ENCODE measurements around the gene CLASRP. TPM values are rescaled to one million over a fixed set of nuclear protein-coding genes. Genes with fewer than 3 reads are reported as not detected.

CLASRP gene
- total RNA-seq, 1 donor from 2014 or later: 81.5 TPM

- peaks cover 5% of the 10 kb centered on the region for H3K4me1 Mint-ChIP-seq (ENCODE audit: unreplicated experiment)
- peaks cover 30% of the 10 kb centered on the region for H3K36me3 Mint-ChIP-seq (ENCODE audit: unreplicated experiment)
- H3K27me3 Mint-ChIP-seq (ENCODE audit: unreplicated experiment): no peaks in the 10 kb centered on the region
- H3K27ac Mint-ChIP-seq (ENCODE audit: unreplicated experiment): no peak overlapping the region
- DNase-seq (ENCODE audit: extremely low spot score, unreplicated experiment): no peak
- H3K4me3 Mint-ChIP-seq (ENCODE audit: unreplicated experiment): no peak overlapping the region
- TF ChIP-seq, protein P1, sequence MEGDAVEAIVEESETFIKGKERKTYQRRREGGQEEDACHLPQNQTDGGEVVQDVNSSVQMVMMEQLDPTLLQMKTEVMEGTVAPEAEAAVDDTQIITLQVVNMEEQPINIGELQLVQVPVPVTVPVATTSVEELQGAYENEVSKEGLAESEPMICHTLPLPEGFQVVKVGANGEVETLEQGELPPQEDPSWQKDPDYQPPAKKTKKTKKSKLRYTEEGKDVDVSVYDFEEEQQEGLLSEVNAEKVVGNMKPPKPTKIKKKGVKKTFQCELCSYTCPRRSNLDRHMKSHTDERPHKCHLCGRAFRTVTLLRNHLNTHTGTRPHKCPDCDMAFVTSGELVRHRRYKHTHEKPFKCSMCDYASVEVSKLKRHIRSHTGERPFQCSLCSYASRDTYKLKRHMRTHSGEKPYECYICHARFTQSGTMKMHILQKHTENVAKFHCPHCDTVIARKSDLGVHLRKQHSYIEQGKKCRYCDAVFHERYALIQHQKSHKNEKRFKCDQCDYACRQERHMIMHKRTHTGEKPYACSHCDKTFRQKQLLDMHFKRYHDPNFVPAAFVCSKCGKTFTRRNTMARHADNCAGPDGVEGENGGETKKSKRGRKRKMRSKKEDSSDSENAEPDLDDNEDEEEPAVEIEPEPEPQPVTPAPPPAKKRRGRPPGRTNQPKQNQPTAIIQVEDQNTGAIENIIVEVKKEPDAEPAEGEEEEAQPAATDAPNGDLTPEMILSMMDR (IDR thresholded peaks at IDR 0.05): no peak
- H3K9me3 Mint-ChIP-seq (ENCODE audit: unreplicated experiment): no peaks in the 10 kb centered on the region
These were observed 7.5 kb downstream of the CLASRP start for GRCh38 chr19:45046355-45046754.

DNA sequence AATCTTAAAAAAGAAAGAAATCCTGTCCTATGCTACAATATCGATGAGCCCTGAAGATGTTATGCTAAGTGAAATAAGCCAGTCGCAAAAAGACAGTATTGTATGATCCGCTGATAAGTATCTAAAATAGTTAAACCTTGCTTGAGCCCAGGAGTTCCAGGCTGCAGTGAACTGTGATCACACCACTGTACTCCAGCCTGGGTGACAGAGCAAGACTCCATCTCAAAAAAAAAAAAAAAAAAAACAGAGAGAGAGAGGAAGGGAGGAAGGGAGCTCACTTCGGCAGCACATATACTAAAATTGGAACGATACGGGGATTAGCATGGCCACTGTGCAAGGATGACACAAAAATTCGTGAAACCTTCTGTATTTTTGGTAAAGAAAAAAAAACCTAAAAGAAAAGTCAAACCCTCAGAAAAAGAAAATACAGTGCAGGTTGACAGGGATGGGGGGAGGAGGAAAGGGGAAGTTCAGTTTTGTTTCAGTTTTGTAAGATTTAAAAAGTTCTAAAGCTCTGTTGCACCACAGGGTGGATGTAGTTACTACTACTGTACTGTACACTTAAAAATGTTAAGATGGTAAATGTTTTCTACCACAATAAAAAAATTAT lies 8.4 kb downstream of the CLASRP start:
- TF ChIP-seq, protein P1 (IDR thresholded peaks at IDR 0.05): no peak
- H3K4me1 Mint-ChIP-seq (ENCODE audit: unreplicated experiment): peaks cover 4% of the 10 kb centered on the region
- no peaks in the 10 kb centered on the region for H3K27me3 Mint-ChIP-seq (ENCODE audit: unreplicated experiment)
- H3K27ac Mint-ChIP-seq (ENCODE audit: unreplicated experiment): no peak overlapping the region
- H3K9me3 Mint-ChIP-seq (ENCODE audit: unreplicated experiment): no peaks in the 10 kb centered on the region
- peaks cover 26% of the 10 kb centered on the region for H3K36me3 Mint-ChIP-seq (ENCODE audit: unreplicated experiment)
- H3K4me3 Mint-ChIP-seq (ENCODE audit: unreplicated experiment): no peak overlapping the region
- DNase-seq (ENCODE audit: extremely low spot score, unreplicated experiment): no peak

DNA sequence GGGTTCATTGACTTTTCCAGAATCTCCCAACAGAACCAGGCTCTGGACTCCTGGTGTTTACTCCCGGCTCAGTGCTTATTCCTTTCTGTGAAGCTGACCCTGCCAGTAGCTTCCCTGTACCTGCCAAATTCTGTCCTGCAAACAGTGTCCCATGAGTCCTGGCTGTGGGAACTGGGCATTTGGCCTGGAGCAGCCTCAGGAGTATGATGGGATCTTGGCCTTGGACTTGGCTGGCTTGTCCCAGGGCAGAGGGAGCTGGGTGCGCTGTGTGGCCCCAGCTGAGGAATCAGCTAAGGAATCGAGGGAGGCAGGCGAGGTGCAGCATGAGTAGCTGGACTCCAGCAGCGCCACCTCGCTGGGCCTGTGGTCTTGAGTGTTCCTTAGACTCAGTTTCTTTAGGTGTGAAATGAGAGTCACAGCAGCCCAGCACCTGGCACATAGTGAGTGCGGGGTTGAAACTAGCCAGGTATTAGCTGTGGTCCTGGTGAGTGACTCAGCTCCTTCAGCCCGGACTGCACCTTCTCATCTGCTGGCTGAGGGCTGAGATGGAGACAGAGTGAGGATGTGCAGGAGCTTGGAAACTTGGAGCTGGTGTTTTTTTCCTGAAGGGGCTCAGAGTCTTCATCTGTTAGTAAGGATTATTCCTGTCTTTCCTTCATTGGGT lies 10.4 kb downstream of the CLASRP start:
- H3K9me3 Mint-ChIP-seq (ENCODE audit: unreplicated experiment): no peaks in the 10 kb centered on the region
- H3K4me1 Mint-ChIP-seq (ENCODE audit: unreplicated experiment): peaks cover 4% of the 10 kb centered on the region
- H3K4me3 Mint-ChIP-seq (ENCODE audit: unreplicated experiment): no peak overlapping the region
- DNase-seq (ENCODE audit: extremely low spot score, unreplicated experiment): no peak
- no peaks in the 10 kb centered on the region for H3K27me3 Mint-ChIP-seq (ENCODE audit: unreplicated experiment)
- TF ChIP-seq, protein P1 (IDR thresholded peaks at IDR 0.05): no peak
- peak overlapping the region; percentile 13 for H3K27ac Mint-ChIP-seq (ENCODE audit: unreplicated experiment)
- H3K36me3 Mint-ChIP-seq (ENCODE audit: unreplicated experiment): peaks cover 28% of the 10 kb centered on the region

DNA sequence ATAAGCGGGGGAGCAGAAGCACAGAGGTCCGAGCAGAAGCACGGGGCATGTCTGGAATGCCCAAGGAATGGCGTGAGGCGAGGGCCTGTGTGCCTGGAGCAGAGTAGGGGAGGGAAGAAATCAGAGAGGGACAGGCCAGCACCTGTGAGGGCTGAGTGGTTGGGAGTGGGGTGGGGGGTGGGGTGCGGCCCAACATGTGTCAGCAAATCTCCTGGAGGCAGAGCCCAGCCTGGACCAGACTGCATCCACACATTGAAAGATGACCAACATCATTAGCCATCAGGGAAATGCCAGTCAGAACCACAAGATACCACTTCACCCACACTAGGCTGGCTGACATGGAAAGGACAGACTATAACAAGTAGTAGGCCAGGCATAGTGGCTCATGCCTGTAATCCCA lies 11.2 kb downstream of the CLASRP start:
- H3K4me3 Mint-ChIP-seq (ENCODE audit: unreplicated experiment): no peak overlapping the region
- H3K27ac Mint-ChIP-seq (ENCODE audit: unreplicated experiment): no peak overlapping the region
- H3K4me1 Mint-ChIP-seq (ENCODE audit: unreplicated experiment): peaks cover 4% of the 10 kb centered on the region
- DNase-seq (ENCODE audit: extremely low spot score, unreplicated experiment): no peak
- no peaks in the 10 kb centered on the region for H3K27me3 Mint-ChIP-seq (ENCODE audit: unreplicated experiment)
- no peaks in the 10 kb centered on the region for H3K9me3 Mint-ChIP-seq (ENCODE audit: unreplicated experiment)
- peaks cover 25% of the 10 kb centered on the region for H3K36me3 Mint-ChIP-seq (ENCODE audit: unreplicated experiment)
- TF ChIP-seq, protein P1 (IDR thresholded peaks at IDR 0.05): no peak

DNA sequence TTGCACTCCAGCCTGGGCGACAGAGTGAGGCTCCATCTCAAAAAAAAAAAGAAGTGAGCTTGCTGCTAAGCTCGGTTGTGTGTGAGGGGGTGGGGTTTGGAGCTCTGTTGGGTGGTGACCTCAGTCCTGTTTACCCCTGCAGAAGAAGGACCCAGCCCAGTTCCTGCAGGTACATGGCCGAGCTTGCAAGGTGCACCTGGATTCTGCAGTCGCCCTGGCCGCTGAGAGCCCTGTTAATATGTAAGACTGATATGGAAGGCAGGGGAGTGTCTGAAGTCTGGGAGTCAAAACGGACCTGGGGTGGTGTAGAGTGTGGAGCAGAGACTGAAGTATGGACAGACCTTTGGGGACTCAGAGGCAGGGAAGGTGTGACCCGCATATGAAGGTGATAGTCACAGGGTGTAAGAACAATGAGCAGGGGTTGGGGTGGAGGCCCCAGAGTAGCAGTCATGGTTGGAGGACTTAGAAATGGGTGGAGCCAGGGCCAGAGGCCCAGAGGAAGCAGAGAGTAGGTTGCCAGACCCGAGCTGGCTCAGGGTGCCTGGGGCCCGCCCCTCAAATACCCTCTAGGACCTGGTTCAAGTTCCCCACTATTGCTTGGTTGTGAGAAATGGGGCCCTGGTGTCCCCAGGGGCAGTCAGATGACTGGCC lies 13.2 kb downstream of the CLASRP start:
- Mint-ChIP-seq H3K27ac (ENCODE audit: unreplicated experiment) (no peak overlapping the region), H3K4me1 (ENCODE audit: unreplicated experiment) (peaks cover 4% of the 10 kb centered on the region), H3K27me3 (ENCODE audit: unreplicated experiment) (no peaks in the 10 kb centered on the region), H3K36me3 (ENCODE audit: unreplicated experiment) (peaks cover 24% of the 10 kb centered on the region), H3K4me3 (ENCODE audit: unreplicated experiment) (no peak overlapping the region), H3K9me3 (ENCODE audit: unreplicated experiment) (no peaks in the 10 kb centered on the region)
- TF ChIP-seq, protein P1 (IDR thresholded peaks at IDR 0.05): no peak
- DNase-seq (ENCODE audit: extremely low spot score, unreplicated experiment): no peak
